ENCODE results near the gene CES1. TPM values are rescaled to one million over a fixed set of nuclear protein-coding genes. Genes with fewer than 3 reads are reported as not detected.
"Not testable (repeated sequence)": the region's sequence is repeated elsewhere in the genome, so short reads cannot be mapped to it uniquely, and the experiment has no call there.

CES1 gene
- total RNA-seq, 1 donor from 2014 or later, result 401 TPM

DNA sequence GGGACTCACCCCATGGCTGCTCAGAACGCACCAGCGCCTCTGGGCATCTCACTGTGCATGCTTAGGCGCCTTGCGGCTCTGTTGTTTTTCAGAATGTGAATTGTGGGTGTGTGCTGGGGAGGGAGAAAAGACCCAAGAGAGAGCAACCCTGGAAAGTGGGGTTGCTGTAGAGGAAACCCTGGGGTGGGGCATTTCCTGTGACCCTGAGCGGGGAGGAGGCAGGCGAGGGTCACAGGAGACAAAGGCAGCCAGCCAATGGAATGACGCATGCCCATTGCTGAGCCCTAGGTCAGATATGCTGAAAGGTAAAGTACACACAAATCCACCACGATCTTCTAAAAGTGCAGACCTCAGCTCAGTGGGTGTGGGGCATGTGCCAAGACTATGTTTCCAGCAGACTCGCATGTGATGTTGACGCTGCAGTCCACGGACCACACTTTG, 39.9 kb downstream of the CES1 start:
- not testable (repeated sequence) for DNase-seq (ENCODE audit: low spot score)

GRCh38 chr16:55791512-55791911, 41.4 kb downstream of the CES1 start:
- DNase-seq (ENCODE audit: low spot score), result not testable (repeated sequence)

DNA sequence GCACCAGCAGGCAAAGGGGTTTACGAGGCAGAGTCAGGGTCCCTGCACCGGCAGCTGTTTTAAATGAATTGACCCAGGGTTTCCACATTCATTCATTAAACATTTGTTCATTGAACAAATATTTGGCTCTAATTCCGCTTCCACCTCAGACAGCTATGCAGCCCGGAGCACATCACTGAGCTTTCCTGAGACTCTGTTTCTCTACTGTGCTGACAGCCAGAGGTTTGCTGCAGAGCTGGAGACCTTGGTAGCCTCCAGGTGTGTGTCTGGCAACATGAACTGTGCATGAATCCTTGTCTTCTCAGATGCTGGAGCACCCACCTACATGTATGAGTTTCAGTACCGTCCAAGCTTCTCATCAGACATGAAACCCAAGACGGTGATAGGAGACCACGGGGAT, 42.7 kb downstream of the CES1 start:
- DNase-seq (ENCODE audit: low spot score), result not testable (repeated sequence)

DNA sequence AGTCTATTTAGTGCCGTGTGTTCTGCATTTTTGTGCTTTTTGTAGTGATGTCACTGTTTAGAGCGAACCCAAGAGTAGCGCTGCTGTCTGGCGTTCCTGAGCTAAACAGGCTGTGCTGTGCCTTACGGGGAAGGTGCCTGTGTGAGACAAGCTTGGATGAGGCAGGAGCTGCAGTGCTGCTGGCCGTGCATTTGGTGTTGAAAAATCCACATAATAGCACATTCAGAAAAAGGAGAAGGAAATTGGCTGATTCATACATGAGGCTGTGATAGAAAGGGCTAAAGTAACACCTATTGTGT, 50.2 kb downstream of the CES1 start:
- DNase-seq (ENCODE audit: low spot score), result not testable (repeated sequence)

DNA sequence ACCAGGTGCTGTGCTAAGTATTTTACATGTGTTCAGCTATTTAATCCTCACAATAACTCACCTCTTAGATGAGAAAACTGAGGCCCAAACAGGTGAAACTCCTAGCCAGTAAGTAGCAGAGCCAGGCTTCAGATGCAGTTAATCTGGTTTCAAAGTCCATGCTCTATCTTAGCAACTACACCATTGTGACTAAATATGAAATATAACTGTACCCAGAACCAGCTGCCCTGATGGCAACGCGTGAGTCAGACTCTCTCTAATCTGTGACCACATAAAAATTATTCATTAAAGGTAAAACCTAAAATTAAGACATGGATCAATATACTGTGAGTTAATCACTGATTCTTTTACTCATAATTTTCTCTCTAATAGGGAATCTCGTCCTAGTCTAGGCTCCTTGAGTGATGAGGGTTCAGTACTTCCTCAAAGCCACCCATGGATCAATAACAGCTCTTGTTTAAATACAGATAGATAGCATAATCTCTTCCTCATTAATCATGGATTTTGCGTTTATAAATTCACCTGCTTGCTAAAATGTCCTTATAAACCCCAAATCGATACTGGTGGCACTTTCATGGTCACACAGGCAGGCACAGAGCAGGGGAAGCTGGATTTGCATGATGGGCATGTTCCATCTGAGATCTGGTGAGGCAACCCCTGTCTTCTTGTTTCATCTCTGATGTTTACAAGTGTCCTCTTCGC, 50.7 kb downstream of the CES1 start:
- not testable (repeated sequence) for DNase-seq (ENCODE audit: low spot score)

- not testable (repeated sequence) for DNase-seq (ENCODE audit: low spot score)
Observed at GRCh38 chr16:55781456-55781855, 51.4 kb downstream of the CES1 start.

DNA sequence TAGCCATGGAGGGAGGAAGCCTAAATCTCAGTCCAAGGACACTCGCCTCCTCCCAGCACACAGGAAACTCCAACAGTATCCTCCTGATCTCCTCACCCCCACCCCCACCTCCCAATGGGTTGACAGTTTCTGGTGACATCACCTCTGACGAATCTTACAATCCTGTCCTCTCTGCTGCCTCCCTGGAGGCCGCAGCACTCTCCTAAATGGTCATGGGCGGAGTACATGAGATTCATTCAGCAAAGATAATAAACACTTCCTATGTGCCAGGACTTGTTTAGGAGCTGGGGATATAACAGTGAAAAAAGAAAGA, 52.8 kb downstream of the CES1 start:
- DNase-seq (ENCODE audit: low spot score), result not testable (repeated sequence)

GRCh38 chr16:55779402-55780094, 53.3 kb downstream of the CES1 start:
- DNase-seq (ENCODE audit: low spot score), result no peak

GRCh38 chr16:55778757-55779156, 54.1 kb downstream of the CES1 start:
- DNase-seq (ENCODE audit: low spot score), result no peak

DNA sequence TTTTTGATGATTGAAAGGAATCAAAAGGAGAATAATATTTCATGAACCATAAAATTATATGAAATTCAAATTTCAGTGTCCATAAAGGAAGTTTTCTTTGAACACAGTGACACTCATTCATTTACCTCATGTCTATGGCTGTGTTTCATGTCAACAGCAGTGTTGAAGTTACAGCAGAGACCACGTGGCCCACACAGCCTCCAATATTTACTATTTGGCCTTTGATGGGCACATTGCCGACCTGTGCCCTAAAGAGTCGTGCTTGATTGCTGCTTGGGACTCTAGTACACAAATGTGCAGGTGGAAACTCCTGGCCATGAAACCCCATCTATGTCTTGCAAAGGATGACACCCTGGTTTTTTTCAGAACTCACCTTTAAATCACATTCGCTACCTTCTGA, 57.0 kb downstream of the CES1 start:
- no peak for DNase-seq (ENCODE audit: low spot score)

DNA sequence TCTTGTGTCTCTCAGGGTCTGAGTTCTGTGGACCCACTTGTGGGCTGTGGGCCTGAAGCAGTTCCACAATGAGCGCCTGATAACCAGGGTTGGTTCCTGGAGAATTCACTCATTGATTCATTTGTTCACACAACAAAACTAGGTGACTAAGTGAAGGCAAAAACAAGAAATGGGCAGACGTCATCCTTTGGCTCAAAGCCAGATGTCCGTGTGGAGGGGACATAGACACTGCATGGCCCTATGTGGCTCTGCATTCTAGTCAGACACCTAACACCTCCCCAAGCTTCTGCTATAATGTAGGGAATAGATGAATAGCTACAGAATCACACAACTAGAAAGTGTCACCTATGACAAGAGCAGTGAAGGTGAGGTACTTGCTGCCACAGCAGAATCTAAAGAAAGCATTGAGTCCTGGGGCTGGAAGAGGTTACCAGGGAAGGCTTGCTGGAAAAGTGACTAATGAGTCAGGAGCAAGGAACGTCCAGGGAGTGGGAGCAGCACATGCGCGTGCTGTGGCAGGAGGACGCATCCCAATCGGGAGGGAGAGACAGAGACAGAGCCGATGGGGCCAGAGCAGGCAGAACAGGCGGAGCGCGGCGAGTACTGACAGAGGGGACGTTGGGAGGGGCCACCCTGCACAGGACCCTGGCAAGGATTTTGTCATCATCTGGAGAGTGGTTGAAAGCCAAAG, 58.9 kb downstream of the CES1 start:
- no peak for DNase-seq (ENCODE audit: low spot score)

DNA sequence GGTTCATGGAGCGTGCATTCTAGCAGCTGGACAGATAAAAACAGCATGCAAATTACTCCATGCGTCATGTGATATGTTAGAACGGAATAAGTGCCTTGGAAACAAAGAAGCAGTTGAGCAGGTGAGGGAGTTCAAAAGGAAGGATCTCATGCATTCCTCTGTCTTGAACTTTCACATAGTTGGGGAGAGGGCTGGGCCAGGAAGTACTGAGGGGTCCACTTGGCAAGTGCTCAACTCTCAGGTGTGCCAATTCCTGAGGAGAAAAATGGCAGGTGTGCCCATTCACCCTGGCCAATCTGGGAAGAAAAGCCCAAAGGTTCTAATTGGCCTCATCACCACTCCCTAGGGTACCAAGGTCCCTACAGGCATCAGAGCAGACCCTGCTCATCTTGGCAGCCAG, 67.7 kb downstream of the CES1 start:
- DNase-seq (ENCODE audit: low spot score), result no peak

- no peak for DNase-seq (ENCODE audit: low spot score)
Observed at GRCh38 chr16:55760310-55761001, 72.4 kb downstream of the CES1 start.

DNA sequence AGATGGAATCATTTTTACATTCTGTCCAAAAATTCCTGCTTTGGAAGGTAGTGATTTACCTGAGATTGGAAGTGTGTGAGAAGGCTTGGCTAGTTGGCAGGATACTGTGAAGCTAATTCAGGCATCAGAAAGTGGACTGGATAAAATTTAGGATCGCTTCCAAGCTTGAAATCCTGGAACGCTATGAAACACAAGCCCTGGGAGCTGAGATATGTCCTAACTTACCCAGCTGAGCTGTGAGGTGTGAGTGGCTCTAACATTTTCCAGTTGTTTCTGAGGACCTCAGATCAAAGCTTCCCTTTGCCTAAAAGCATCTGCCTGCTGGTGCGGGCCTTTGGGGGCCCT, 73.0 kb downstream of the CES1 start:
- DNase-seq (ENCODE audit: low spot score), result not testable (repeated sequence)

DNA sequence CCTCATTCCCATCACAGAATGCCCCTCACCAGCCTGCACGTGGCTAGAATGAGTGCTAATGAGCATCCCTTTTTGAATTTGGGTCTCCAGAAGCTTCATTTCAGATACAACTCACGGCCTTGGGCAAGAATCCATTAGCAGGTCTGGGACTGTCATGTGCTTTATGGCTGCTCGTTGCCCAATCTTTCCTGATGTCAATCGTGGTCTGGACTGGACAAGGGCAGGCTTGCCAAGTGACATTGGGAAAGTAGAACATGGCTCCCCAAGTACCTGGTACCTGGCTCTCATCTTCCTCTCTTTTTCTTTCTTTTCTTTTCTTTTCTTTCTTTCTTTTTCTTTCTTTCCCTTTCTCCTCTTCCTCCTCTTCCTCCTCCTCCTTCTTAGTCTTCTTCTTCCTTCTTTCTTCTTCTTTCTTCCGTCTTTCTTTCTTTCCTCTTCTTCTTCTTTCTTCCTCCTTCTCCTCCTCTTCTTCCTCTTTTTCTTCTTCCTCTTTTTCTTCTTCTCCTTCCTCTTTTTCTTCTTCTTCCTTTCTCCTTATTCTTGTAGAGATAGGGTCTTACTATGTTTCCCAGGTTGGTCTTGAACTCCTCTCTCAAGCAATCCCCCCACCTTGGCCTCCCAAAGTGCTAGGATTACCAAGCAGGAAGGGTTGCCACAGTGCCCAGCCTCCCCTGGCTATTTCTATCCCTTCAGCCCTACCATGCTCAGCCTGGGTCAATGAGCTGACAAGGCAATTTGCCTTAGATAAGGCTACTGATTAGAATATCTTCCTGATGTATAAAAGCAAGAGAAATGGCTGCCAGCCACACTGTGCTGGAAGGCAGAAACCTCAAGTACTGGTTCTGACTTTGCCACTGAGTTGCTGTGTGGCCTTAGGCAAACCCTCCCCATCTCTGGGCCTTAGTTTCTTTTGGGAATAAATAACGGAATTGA, 75.0 kb downstream of the CES1 start:
- not testable (repeated sequence) for DNase-seq (ENCODE audit: low spot score)

DNA sequence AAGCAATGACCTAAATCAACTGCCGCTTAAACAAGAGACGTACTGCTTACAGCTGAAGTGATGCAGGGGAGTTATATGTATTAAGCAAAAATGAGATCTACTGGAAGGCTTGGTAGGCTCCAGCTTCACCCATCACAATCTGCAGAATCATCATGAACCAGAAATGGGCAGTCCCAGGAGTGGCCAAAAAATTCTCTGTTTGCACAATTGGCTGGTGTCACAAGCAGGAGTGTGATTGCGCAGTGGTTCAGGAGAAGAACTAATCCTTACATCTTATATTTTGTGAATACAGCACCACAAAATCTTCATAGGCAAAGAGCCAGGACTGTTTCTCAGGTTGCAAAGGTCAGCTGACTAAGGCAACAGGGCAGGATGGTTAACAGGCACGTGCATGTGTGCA, 75.9 kb downstream of the CES1 start:
- DNase-seq (ENCODE audit: low spot score), result no peak

- no peak for DNase-seq (ENCODE audit: low spot score)
Observed at GRCh38 chr16:55754056-55754455, 78.8 kb downstream of the CES1 start.

GRCh38 chr16:55753145-55753631, 79.7 kb downstream of the CES1 start:
- not testable (repeated sequence) for DNase-seq (ENCODE audit: low spot score)

All from mesenteric fat pad (tissue), 1 donor.